Stimulated activated effector memory CD8-positive, alpha-beta T cell treated with anti-CD3 and anti-CD28 coated beads, Interleukin-12 subunit alpha, Interleukin-12 subunit beta, amount 100 ng/mL, for 72 hours (primary cell): ENCODE data around the gene TBC1D22A.
"Not testable (repeated sequence)": the region's sequence is repeated elsewhere in the genome, so short reads cannot be mapped to it uniquely, and the experiment has no call there.

Experiments
- ATAC-seq: fragments of 150-1000 bp; cut with Tn5 transposase; 2 replicates; pipeline ENCODE4 v1.10.0; 2021
- DNase-seq, 2 donors: peaks; one replicate each; pipeline ENCODE4 v3.0.0; 2021 to 2022; ENCODE audit warnings: low spot score in 2 of 2
- H3K27ac Mint-ChIP-seq: one replicate; pipeline ENCODE4 v1.8.0; 2022; ENCODE audit warnings: mild to moderate bottlenecking, mixed read lengths
- H3K36me3 Mint-ChIP-seq: one replicate; pipeline ENCODE4 v1.8.0; 2022; ENCODE audit warnings: mild to moderate bottlenecking, mixed read lengths
- H3K4me1 Mint-ChIP-seq: one replicate; pipeline ENCODE4 v1.8.0; 2022; ENCODE audit warnings: mixed read lengths
- H3K4me3 Mint-ChIP-seq: one replicate; pipeline ENCODE4 v1.8.0; 2022; ENCODE audit warnings: mild to moderate bottlenecking, mixed read lengths
- H3K9me3 Mint-ChIP-seq: one replicate; pipeline ENCODE4 v1.8.0; 2022; ENCODE audit warnings: mixed read lengths

TBC1D22A gene

GRCh38 chr22:47044722-47045535 is 282.5 kb downstream of the TBC1D22A start:
- peaks cover 79% of the 10 kb centered on the region for H3K4me1 Mint-ChIP-seq
- no peak overlapping the region for H3K4me3 Mint-ChIP-seq
- peak overlapping the region; percentile 20 for H3K27ac Mint-ChIP-seq
- no peak for DNase-seq
- no peak for ATAC-seq
- H3K36me3 Mint-ChIP-seq = peaks cover 4% of the 10 kb centered on the region
- no peaks in the 10 kb centered on the region for H3K9me3 Mint-ChIP-seq

GRCh38 chr22:47045691-47046410 is 283.4 kb downstream of the TBC1D22A start:
- no peaks in the 10 kb centered on the region for H3K9me3 Mint-ChIP-seq
- H3K27ac Mint-ChIP-seq = no peak overlapping the region
- no peak for DNase-seq
- H3K4me3 Mint-ChIP-seq = no peak overlapping the region
- no peak for ATAC-seq
- H3K4me1 Mint-ChIP-seq = peaks cover 77% of the 10 kb centered on the region
- H3K36me3 Mint-ChIP-seq = no peaks in the 10 kb centered on the region

- H3K27ac Mint-ChIP-seq = no peak overlapping the region
- ATAC-seq = no peak
- peaks cover 2% of the 10 kb centered on the region for H3K36me3 Mint-ChIP-seq
- no peak overlapping the region for H3K4me3 Mint-ChIP-seq
- no peak for DNase-seq
- H3K4me1 Mint-ChIP-seq = peaks cover 78% of the 10 kb centered on the region
- H3K9me3 Mint-ChIP-seq = no peaks in the 10 kb centered on the region
Observed at GRCh38 chr22:47046411-47047065, 284.1 kb downstream of the TBC1D22A start.

DNA sequence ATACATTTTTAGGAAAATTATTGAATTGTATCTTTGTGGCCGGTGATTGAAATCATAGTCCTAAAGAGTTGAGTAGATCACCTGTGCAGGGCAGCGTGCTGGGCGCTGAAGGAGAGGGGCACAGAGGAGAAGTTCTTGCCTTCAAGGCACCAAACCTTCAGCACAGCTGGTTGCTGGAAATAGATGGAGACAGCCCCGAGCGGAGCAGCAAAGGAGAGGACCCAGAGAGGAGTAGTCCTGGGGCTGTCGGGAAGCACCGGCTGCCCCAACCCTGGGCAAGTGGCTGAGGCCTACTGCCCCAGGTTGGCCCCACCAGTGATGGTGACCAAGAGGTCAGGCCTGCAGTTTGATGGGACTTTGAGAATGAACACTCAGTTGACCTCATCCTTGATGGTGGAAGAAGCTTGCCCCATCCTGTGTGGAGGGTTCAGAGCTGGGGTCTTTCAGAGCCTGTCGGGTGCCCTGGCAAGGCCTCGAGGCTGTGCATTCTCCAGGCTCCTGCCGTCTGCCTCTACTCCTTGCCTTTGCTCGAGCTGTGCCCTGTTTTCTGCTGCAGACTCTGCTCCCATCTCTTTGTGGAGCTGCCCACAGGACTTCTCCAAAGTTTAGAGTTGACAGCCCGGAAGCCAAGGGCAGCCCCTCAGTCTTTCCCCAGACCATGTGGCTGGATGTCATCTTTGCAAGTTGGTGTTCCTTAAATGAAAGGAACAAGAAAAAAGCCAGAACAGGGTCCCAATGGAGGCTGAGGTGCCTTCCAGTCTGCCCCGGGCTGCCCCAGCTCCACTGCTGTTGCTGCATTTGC is 285.1 kb downstream of the TBC1D22A start:
- no peak for ATAC-seq
- peaks cover 76% of the 10 kb centered on the region for H3K4me1 Mint-ChIP-seq
- H3K36me3 Mint-ChIP-seq = peaks cover 7% of the 10 kb centered on the region
- peak overlapping the region; percentile 71 for H3K27ac Mint-ChIP-seq
- no peak for DNase-seq
- H3K9me3 Mint-ChIP-seq = no peaks in the 10 kb centered on the region
- no peak overlapping the region for H3K4me3 Mint-ChIP-seq

DNA sequence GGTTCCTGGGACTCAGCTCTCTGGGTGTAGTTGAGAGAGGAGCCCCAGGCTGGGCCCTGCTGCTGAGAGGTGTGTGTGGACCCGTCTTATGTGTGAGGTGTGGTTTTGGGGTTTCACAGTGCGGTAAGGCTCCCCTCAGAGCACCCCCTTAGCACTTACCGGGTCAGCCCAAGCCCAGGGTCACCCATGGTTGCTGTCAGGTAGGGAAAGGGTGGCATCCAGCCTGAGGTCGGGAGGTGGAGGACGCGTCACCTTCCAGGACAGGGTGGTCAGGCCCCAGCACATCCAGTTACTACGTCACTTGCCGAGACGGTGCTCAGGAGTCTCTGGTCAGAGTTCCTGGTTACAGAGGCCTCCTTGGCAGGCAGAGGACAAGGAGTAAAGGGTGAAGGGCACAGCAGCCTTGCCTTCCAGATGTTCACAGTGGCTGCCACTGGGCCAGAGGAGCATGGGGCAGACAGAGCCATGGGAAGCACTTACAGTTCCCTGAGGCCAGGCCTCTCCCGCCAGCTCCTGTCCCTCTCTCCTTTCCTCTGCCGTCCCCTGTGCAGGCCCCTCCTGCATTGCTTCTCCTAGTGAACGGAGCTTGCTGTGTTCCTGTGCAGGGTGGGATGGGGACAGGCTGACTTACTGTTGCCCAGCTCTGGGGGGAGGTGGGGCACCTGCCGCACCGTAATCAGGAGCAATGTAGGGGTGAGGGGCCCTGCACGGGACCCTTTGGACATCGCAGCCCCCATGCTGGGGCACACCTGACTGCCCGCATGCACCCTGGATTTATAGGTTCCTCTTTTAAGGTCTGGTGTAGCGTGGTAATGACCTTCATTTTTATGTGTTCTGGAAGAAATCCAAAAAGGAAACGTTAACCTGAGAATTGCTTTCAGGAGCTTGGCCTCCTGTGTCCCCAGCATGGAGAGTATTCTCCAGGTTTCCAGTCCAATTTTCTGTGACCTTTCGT is 285.9 kb downstream of the TBC1D22A start:
- Mint-ChIP-seq H3K4me3 (no peak overlapping the region), H3K4me1 (peaks cover 76% of the 10 kb centered on the region), H3K27ac (peak overlapping the region; percentile 71), H3K9me3 (no peaks in the 10 kb centered on the region), H3K36me3 (peaks cover 16% of the 10 kb centered on the region)
- DNase-seq (no peak), ATAC-seq (peak; percentile 61)

DNA sequence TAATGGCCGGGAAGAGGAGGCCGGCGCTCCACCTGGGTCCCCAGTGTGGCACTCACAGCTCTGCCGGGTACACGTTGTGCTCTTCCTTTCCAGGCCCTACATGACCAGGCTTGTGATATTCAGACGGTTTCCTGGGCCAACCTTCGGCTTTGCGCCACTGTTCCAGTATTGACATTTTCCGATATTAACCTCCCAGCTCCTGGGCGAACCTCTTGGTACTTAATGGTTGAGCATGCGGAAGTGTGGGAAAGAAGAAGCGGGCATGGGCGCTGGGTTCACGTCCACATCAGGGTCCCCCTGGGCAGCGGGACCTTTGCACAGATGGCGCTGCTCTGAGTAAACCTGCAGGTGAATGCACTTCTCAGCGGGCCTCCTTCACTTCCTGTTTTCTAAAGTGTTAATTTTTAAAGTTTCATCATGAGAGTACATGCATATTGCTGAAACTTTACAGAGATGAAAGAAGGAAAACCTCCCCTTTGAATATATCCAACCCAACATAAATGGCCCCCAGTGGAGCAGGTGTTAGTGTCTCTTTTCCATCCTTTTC is 286.7 kb downstream of the TBC1D22A start:
- ATAC-seq = no peak
- Mint-ChIP-seq H3K27ac (no peak overlapping the region), H3K36me3 (peaks cover 22% of the 10 kb centered on the region)

GRCh38 chr22:47049736-47050400 is 287.4 kb downstream of the TBC1D22A start:
- ATAC-seq, H3K27ac Mint-ChIP-seq, H3K9me3 Mint-ChIP-seq, DNase-seq, H3K4me3 Mint-ChIP-seq: not testable (repeated sequence)
- peaks cover 22% of the 10 kb centered on the region for H3K36me3 Mint-ChIP-seq
- H3K4me1 Mint-ChIP-seq = peaks cover 74% of the 10 kb centered on the region

More for the DNA sequence above, 286.7 kb downstream of the TBC1D22A start:
- H3K4me1 Mint-ChIP-seq = peaks cover 76% of the 10 kb centered on the region
- no peaks in the 10 kb centered on the region for H3K9me3 Mint-ChIP-seq
- no peak overlapping the region for H3K4me3 Mint-ChIP-seq
- DNase-seq = no peak

GRCh38 chr22:47050401-47051051 is 288.1 kb downstream of the TBC1D22A start:
- Mint-ChIP-seq H3K36me3 (peaks cover 28% of the 10 kb centered on the region), H3K9me3 (no peaks in the 10 kb centered on the region), H3K4me1 (peaks cover 76% of the 10 kb centered on the region), H3K4me3 (no peak overlapping the region), H3K27ac (no peak overlapping the region)
- DNase-seq = no peak
- no peak for ATAC-seq

- Mint-ChIP-seq H3K27ac (no peak overlapping the region), H3K9me3 (no peaks in the 10 kb centered on the region), H3K4me1 (peaks cover 75% of the 10 kb centered on the region), H3K36me3 (peaks cover 32% of the 10 kb centered on the region), H3K4me3 (no peak overlapping the region)
- DNase-seq (no peak), ATAC-seq (no peak)
Observed at GRCh38 chr22:47051441-47052071, 289.1 kb downstream of the TBC1D22A start.

DNA sequence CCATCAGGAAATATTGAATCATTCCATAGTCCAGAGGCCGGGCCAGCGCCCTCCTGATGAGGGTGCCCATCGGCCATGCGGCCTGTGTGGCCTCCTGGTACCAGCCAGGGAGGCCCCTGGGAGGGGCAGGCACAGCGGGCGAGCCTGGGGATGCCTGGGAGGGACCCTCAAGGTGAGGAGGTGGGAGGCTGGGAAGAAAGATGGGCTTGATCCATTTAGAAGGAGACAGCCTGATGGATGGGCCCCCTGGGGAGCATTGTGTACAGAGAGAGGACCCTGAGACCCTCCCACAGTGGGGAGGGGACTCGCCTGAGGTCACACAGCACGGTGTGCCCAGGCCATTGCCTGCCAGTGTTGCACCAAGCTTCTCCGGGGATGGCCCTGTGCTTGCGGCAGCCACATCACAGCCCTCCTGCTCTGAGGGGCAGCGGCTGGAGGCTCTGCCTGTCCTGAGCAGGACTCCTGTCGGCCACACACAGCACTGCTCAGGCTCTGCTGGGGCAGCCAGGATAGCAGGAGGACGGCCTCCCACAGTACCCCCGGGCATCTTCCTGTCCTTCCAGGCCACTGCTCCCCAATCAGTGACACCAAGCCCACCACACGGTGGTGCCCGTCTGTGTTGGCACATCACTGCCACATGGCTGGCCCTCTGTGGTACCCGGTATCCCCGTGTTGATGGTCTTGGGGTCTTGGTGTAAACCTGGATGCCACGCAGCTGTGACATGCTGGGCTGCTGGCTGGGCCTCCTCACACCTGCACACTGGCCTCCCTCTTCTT is 290.0 kb downstream of the TBC1D22A start:
- Mint-ChIP-seq H3K36me3 (peaks cover 38% of the 10 kb centered on the region), H3K4me1 (peaks cover 70% of the 10 kb centered on the region), H3K4me3 (no peak overlapping the region), H3K9me3 (no peaks in the 10 kb centered on the region), H3K27ac (peak overlapping the region; percentile 90)
- ATAC-seq (no peak), DNase-seq (no peak)

DNA sequence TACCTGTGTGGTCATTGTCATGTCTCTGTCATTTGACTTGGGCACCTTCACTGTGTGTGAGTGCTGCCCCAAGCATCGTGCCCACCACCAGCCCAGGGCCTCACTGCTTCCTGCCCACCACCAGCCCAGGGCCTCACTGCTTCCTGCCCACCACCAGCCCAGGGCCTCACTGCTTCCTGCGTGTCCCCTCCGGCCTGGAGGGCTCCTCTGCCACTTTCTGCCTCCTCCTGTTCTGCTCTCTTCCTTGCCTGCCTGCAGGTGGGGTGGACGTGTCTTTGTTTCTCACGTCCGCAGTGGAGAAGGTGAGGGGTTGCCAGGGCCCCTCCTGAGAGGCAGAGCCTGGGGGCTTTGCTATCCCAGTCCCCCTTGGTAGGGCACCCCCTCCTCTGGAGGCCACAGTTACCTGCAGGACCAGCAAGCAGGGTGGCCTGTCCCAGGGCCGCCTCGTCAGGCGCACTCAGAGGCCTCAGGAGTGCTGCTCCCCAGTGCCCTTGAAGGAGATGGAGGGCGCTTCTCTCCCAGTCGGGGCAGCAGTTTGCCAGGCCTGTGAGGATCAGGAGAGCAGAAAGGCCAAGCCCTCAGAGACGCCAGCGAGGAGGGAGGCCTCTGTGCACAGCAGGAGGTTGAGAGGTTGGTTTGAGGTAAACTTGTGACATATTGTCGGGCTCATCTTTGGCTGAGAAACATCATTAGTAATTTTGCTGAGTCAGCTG is 290.7 kb downstream of the TBC1D22A start:
- peaks cover 42% of the 10 kb centered on the region for H3K36me3 Mint-ChIP-seq

More for the DNA sequence above, 290.7 kb downstream of the TBC1D22A start:
- Mint-ChIP-seq H3K4me3 (no peak overlapping the region), H3K9me3 (no peaks in the 10 kb centered on the region), H3K27ac (peak overlapping the region; percentile 90), H3K4me1 (peaks cover 62% of the 10 kb centered on the region)
- ATAC-seq (no peak), DNase-seq (no peak)
